GM12891 (cell line): ENCODE results near the gene CPA1.

Experiments
- POLR2A ChIP-seq: IDR thresholded peaks from 2 replicates; pipeline ENCODE4 v1.6.1; 2011; ENCODE audit warnings: low read depth, low read length, control low read depth
- POLR2AphosphoS5 ChIP-seq: IDR thresholded peaks from 2 replicates; pipeline ENCODE4 v1.6.1; 2011; ENCODE audit warnings: low read depth, low read length, control low read depth
- POU2F2 ChIP-seq: IDR thresholded peaks from 2 replicates; pipeline ENCODE4 v1.6.1; 2011; ENCODE audit warnings: low read depth, mild to moderate bottlenecking, control low read depth, low read length, moderate library complexity
- TAF1 ChIP-seq: IDR thresholded peaks from 2 replicates; pipeline ENCODE4 v1.6.1; 2011; ENCODE audit warnings: low read depth, low read length, control low read depth

DNA sequence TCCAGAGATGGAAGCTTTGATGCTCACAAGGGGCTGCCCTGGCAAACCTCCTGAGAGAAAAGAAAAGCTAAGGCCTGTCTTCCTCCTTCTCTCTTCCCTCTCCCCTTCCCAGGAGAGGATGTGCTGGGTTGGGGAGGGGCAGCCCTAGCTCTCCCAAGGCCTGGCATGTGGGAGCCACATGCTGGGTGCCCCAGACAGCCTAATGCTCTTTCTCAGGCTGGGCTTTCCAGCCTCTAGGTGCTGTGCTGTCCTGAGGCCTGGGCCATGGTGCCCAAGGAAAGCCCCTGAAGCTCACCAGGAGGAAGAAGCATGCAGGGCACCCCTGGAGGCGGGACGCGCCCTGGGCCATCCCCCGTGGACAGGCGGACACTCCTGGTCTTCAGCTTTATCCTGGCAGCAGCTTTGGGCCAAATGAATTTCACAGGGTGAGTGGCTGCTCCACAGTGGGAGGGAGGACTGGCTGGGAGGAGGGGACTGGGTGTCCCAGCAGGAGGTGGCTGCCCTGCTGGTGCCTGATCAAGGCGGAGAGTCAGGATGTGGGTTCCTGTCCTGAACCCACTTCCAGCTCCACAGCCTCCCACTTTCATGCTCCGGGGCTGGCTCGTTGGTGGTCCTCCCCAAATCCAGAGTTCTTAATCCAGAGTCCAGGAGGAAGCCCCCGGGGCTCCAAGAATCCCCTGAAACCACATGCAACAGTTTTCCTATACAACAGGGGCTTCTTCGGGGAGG is 34.0 kb upstream of the CPA1 start:
- TF ChIP-seq POLR2AphosphoS5 (no peak), POLR2A (no peak), TAF1 (no peak), POU2F2 (no peak)
